Islet of Langerhans (tissue), 1 donor: Measurements from ENCODE around the gene MT1M.

Source experiments
- FAIRE-seq: peaks from one replicate; lab custom pipeline; 2011; peaks lifted over from hg19 to GRCh38; lab: Jason Lieb, UNC

Gene MT1M

DNA sequence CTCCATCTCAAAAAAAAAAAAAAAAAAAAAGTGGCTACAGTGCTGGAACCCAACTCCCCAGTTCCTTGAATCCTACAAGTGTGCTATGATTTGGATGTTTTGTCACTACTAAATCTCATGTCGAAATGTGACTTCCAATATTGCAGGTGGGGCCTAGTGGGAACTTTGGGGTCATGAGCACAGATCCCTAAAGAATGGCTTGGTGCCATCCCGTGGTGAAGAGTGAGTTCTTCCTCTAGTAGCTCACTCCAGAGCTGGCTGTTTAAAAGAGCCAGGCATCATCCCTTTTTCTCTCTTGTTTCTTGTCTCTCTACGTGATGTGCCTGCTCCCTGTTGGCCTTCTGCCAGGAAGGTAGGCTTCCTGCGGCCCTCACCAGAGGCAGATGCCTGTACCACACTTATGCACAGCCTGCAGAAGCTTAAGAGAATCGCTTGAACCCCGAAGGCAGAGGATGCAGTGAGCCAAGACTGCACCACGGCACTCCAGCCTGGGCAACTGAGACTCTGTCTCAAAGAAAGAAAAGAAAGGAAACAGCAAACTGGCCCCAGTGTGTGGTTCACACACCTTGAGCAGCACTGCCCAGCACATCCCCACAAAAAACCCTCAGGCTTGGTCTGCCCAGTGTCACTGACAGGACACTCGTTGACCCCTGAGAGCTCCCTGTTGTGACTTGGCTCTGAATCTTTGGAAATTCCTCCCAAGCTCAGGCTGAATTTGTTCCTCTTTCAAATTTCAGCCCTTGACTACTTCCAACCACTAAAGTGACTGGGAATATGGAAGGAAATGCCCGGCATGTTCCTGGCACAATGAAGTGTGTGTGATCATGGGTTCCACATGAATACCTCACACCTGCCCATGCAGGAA is 3.7 kb upstream of the MT1M start:
- FAIRE-seq, result no peak

DNA sequence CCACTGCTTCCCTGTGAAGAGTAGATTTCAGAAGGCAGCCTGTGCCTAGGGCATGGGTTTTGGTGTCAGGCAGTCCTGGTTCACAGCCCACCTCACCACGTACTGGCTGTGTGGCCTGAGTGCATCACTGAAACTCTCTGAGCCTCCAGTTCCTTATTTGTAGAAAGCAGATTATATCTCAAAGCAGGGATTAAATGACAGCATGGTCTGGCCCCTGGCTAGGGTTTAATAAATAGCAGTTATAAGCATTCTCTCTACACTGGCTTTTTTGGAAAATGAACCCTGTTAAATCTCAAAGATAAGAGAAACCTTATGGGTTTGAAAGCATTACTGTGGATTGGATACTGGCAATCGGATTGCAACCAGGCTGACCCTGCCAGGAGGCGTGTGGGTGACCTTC is 2.9 kb upstream of the MT1M start:
- no peak for FAIRE-seq

DNA sequence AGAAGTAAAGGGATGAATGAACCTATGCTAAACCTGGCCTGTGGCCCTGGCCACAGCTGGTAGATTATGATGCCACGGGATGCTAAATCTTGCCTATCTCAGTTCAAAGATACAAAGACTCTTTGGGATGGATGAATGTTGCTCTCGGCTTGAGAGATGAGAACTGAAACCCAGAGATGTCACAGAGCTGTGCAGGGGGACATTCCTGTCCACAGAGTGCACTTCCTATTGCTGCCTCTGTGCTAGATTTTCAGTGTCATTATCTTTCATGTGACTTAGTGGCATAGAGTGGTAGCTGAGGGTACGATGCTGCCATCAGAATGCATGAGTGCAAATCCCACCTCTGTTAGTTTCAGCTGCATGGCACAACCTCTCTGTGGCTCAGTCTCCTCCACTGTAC is 2.3 kb upstream of the MT1M start:
- FAIRE-seq, result no peak

DNA sequence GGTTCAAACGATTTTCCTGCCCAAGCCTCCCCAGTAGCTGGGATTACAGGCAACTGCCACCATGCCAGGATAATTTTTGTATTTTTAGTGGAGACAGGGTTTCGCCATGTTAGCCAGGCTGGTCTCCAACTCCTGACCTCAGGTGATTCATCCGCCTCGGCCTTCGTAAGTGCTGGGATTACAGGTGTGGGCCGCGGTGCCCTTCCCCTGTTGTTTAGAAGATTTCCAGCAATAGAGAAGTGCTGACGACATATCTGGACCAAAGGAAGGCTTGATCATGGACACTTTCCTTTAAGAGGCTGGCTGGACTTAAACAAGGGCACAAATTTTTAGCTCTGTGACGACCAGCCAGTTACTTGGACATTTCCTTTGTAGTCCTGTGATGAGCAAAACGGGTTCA is 1.3 kb upstream of the MT1M start:
- FAIRE-seq, result no peak

GRCh38 chr16:56631832-56632155 is 665 bp upstream of the MT1M start:
- no peak for FAIRE-seq

- no peak for FAIRE-seq
These were observed 448 bp downstream of the MT1M start for GRCh38 chr16:56632848-56633365.

GRCh38 chr16:56633535-56633934 is 1.1 kb downstream of the MT1M start:
- no peak for FAIRE-seq

GRCh38 chr16:56634715-56635440 is 2.4 kb downstream of the MT1M start:
- FAIRE-seq, result no peak

GRCh38 chr16:56635441-56635967 is 3.0 kb downstream of the MT1M start:
- FAIRE-seq, result no peak

- no peak for FAIRE-seq
These were observed 4.4 kb downstream of the MT1M start for GRCh38 chr16:56636616-56637413.

- FAIRE-seq, result no peak
These were observed 5.6 kb downstream of the MT1M start, which contains the start of gene MT1A for GRCh38 chr16:56637814-56638750. Gene MT1A (plus strand): TSS chr16:56638666. CDS start chr16:56638739, 73 bp downstream.

DNA sequence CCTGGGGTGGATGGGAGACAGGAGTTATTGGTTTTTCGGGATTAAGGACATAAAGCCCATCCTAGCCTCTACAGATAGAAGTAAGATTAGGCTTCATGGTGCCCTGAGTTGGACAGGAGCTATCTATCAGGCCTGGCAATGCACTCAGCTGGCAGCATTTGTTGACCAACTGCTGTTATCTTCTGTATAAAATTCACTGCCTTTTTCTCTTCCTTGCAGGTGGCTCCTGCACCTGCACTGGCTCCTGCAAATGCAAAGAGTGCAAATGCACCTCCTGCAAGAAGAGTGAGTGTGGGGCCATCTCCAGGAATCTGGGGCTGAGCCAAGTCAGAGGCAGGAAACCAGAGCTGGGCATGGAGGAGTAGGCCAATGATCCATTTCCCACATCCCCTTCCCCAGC is 6.6 kb downstream of the MT1M start:
- FAIRE-seq, result no peak

DNA sequence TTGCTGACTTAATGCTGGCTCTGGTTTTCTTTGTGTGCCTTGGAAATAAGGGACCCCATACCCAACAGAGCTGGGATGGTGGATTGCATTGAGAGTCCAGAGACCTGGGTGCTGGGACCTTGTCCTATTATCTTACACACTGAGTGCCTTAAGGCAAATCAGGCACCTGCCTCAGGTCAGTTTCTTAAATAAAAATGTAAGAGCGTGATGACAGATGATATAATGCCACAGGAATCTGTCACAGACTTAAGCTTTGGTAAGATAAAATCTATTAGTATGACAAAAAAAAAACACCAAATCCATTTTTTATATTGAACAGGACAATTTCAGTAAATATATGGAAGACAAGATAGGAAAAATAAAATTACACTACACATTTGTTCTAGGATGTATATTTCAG is 7.6 kb downstream of the MT1M start:
- FAIRE-seq, result no peak

GRCh38 chr16:56641166-56641565 is 8.7 kb downstream of the MT1M start:
- FAIRE-seq, result no peak

DNA sequence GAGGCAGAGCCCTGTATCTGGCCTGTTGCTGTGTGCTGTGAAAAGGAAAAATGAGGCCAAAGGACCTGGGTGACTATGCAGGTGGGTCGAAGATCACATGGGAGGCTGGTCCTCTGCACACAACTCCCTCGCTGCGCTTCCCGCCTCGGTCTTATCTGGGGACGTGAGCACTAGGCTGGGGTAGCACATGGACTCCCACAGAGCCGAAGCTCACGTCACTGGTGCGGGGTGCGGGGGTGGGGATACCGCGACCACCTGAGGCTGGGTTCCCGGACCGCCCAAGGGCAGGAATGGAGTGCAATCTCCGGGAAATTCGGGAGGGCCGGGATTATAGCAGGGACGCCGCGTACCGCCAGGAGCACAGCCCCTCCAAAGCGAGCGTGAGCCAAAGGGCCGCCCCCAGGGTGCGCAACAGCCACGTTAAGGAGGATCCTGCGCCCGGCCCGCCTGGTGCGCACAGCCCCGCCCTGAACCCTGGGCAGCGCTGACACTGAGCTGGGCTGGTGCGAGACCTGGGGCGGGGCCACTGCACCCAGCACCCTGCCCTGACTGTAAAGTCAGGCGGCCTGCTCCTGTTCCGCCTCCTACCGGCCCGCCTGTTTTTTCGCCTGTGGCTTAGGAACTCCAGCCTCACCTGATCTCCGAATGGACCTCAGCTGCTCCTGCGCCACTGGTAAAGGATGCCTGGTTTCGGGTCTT is 10.8 kb downstream of the MT1M start:
- FAIRE-seq, result no peak

GRCh38 chr16:56643833-56644232 is 11.4 kb downstream of the MT1M start:
- FAIRE-seq, result no peak

- no peak for FAIRE-seq
These were observed 12.9 kb downstream of the MT1M start for GRCh38 chr16:56645311-56645710.

GRCh38 chr16:56645838-56646237 is 13.4 kb downstream of the MT1M start:
- FAIRE-seq, result no peak

- FAIRE-seq, result no peak
These were observed 15.4 kb downstream of the MT1M start for GRCh38 chr16:56647641-56648431.

- FAIRE-seq, result no peak
These were observed 16.8 kb downstream of the MT1M start for GRCh38 chr16:56649271-56649670.
